AG09319 (cell line): ENCODE data around the gene RFTN1.

Experiments used
- DNase-seq: peaks from one replicate; pipeline ENCODE4 v3.0.0-alpha.2; 2010; ENCODE audit warnings: low read depth; ENCODE audit errors: extremely low read depth
- TF ChIP-seq, protein P1 (sequence below): IDR thresholded peaks from 2 replicates; pipeline ENCODE4 v1.5.1; 2011; ENCODE audit warnings: low read depth, mild to moderate bottlenecking, inconsistent platforms, low read length, moderate library complexity

Gene RFTN1

DNA sequence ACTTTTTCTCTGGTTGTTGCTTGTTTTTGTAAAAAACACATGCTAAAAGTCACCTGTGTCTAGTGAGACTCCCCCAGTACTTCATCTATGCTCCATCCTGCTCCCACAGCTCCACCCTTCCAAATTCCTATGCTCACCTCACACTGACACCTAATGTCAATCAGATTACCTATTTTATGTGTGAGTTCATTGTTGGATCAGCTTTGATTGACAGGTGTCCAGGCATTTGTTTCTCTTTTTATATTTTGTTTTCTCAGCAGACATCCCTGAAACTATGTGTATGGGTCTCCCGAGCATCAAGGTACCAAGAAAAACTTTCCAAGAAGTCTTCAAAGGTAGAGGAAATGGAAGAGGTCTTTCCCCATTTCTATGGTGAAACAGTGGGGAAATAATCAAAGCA is 13.4 kb downstream of the RFTN1 start:
- DNase-seq, result no peak
- TF ChIP-seq, protein P1, sequence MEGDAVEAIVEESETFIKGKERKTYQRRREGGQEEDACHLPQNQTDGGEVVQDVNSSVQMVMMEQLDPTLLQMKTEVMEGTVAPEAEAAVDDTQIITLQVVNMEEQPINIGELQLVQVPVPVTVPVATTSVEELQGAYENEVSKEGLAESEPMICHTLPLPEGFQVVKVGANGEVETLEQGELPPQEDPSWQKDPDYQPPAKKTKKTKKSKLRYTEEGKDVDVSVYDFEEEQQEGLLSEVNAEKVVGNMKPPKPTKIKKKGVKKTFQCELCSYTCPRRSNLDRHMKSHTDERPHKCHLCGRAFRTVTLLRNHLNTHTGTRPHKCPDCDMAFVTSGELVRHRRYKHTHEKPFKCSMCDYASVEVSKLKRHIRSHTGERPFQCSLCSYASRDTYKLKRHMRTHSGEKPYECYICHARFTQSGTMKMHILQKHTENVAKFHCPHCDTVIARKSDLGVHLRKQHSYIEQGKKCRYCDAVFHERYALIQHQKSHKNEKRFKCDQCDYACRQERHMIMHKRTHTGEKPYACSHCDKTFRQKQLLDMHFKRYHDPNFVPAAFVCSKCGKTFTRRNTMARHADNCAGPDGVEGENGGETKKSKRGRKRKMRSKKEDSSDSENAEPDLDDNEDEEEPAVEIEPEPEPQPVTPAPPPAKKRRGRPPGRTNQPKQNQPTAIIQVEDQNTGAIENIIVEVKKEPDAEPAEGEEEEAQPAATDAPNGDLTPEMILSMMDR, result no peak

DNA sequence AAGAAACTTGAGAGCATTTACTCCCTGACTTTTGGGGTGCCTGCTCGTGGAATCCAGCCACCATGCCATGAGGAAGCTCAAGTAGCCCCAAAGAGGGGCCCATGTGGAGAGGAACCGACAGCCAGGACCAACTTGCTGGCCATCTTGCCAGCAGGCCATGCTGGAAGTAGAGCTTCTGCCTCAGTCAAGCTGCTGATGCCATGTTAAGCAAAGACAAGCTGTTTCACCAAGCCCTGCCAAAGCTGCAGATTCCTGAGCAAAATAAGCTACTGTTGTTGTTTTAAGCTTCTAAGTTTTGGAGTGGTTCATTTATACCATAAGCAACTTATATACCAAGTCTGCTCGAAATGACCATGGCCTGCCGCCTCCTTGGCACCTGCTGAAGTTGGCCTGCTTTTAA is 14.1 kb downstream of the RFTN1 start:
- TF ChIP-seq, protein P1, result no peak
- DNase-seq, result no peak

DNA sequence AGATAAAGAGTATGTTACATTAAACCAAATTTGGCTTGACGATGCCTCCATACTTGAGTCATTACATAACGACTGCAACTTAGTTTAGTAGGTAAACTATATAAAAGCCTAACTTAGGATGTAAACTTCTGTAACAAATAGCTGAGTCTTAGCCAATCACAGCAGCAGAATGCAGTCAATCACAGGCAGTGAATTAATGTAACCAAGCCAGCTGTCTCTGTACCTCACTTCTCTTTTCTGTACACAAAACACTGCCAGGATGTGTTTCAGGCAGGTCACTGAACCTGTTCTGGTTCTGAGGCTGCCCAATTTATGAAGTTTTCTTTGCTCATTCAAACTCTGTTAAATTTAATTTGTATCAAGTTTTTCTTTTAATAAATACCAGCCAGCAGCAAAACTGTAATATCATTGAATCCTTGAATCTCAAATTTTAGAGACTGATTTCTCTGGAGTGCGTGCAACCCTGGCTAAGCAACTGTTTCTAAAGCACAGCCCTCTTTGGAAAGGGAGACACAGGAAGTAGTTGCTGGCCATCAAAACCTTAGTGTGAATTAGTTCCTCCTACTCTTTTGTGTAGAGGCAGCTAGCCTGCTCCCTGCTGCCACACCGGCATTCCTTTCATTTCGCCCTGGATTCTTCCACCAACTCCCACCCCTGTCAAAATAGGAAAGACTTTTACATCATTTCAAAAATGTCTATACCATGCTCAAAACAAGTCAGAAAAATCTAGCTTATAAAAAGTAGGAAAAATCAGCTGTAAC is 15.2 kb downstream of the RFTN1 start:
- DNase-seq, result no peak
- TF ChIP-seq, protein P1, result no peak

DNA sequence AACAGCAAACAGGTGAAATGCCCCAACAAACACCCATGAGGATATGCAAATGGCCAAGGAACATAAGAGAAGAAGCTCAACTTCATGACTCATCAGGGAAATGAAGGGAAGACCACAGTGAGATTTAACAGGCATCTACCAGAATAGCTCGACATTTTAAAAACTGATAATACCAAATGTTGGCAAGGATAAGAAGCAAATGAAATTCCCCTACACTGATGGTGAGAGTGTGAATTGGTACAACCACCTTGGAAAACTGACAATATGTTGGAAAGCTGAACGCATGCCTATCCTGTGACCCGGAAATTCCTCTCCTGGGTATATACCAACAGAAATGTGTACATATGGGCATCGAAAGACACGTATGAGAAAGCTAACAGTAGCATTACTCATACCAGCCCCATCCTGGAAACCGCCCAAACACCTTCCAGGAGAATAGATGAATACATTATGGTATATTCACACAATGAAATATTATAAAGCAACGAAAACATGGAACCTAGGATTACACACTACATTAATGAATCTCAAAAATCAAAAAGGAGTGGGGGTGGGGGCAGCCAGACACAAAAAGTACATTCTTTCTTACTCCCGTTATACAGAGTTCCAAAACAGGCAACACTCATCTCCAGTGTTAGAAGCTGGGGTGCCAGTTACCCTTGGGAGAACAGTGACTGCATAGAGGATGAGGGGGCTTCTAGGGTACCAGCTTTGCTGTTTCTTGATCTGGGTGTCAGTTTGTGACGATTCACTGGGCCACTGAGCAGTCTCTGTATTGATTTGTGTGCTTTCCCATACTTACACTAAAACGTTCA is 16.9 kb downstream of the RFTN1 start:
- TF ChIP-seq, protein P1, result no peak
- DNase-seq, result no peak

DNA sequence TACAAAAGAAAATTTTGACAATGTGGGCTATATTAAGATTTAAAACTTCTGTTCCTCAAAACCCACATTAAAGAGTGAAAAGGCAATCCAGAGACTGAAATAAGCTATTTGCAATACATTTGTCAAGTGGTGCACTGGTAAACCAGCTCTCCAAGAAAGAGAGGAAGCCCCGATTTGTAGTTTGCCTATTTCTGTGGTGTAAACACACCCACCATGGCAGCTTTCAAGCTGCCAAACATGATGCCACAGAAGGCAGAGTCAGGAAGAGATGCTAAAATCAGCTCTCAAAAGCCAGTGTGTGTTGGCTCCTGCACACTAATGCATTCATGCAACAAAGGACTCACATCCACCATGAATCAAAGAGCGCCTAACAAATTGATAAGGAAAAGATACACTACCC is 17.5 kb downstream of the RFTN1 start:
- TF ChIP-seq, protein P1, result no peak
- DNase-seq, result no peak

DNA sequence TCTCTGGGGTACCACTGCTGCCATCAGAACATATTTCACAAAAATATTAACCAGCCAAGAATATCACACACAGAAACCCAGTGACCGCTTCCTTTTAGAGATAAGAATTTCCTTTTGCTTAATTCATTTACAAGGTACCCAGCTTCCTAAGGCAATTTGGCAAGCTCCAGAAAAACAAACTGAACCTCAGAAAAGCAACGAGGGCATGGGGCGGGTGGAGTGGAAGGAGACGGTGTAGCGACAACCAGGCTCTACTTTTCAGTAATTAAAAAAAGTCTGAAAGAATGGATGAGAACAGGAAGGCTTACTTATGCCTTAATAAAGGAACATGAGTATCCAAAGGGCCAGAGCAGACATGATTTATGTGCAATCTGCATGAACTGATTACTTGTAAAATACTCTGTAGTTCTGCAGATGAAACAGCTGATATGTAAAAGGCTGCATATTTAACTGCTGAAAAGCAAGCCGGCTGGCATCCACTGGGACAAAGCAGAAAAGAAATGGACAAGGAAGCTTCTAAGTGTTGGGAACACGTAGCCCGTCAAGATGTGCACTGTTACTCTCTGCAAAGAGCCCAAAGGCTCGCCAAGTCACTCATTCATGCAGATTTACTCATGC is 18.6 kb downstream of the RFTN1 start:
- TF ChIP-seq, protein P1, result no peak
- no peak for DNase-seq

DNA sequence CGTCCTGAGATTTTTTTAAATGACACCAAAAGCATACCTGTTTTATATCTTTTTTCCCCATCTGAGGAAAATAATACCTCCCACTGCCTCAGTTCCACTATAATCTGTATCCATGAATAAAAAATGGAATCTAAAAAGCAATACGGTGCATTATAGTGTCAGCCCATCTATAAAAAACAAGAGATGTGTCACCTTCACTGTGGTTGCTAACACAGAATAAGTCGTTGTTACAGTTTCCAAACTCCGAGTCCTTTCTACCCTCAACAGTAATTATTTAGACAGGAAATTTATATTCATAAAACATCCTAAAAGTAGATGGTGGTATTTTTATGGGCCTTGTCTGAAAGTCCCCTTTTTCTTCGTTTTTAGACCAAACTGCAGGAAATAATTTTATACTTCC is 19.4 kb downstream of the RFTN1 start:
- DNase-seq, result no peak
- TF ChIP-seq, protein P1, result no peak
